Hepatocyte (in vitro differentiated cells): ENCODE data around the gene HNRNPR. TPM values are rescaled to one million over a fixed set of nuclear protein-coding genes. Genes with fewer than 3 reads are reported as not detected.

ENCODE experiments used
- DNase-seq: peaks from one replicate; pipeline ENCODE4 v3.0.0-alpha.2; 2016; ENCODE audit warnings: low spot score
- H2AFZ ChIP-seq: fragments of 200-600 bp; sonication (generic); 2 replicates; pipeline ENCODE4 v1.6.0; 2016; ENCODE audit warnings: antibody characterized with exemption, mild to moderate bottlenecking
- H3K27ac ChIP-seq: fragments of 200-600 bp; sonication (generic); 2 replicates; pipeline ENCODE4 v1.5.1; 2016; ENCODE audit warnings: mild to moderate bottlenecking
- H3K27me3 ChIP-seq: fragments of 200-600 bp; sonication (generic); 2 replicates; pipeline ENCODE4 v1.6.1; 2016
- H3K36me3 ChIP-seq: fragments of 200-600 bp; sonication (generic); replicated peaks from 2 replicates; pipeline ENCODE4 v1.5.1; 2016; ENCODE audit warnings: low read depth; ENCODE audit not compliant: insufficient read depth
- H3K4me1 ChIP-seq: fragments of 200-600 bp; sonication (generic); 2 replicates; pipeline ENCODE4 v1.5.1; 2016; ENCODE audit warnings: mild to moderate bottlenecking, moderate library complexity; ENCODE audit not compliant: insufficient read depth
- H3K4me2 ChIP-seq: fragments of 200-600 bp; sonication (generic); 2 replicates; pipeline ENCODE4 v1.6.0; 2016
- H3K4me3 ChIP-seq: fragments of 200-600 bp; sonication (generic); 2 replicates; pipeline ENCODE4 v1.5.1; 2016; ENCODE audit warnings: mild to moderate bottlenecking
- H3K79me2 ChIP-seq: fragments of 200-600 bp; sonication (generic); 2 replicates; pipeline ENCODE4 v1.6.0; 2017; ENCODE audit warnings: mild to moderate bottlenecking
- H3K9me2 ChIP-seq: fragments of 200-600 bp; sonication (generic); replicated peaks from 2 replicates; pipeline ENCODE4 v1.6.0; 2017; ENCODE audit warnings: mild to moderate bottlenecking; ENCODE audit not compliant: insufficient read depth
- H3K9me3 ChIP-seq: fragments of 200-600 bp; sonication (generic); 2 replicates; pipeline ENCODE4 v1.5.1; 2016; ENCODE audit warnings: low read depth, mild to moderate bottlenecking
- H4K20me1 ChIP-seq: fragments of 200-600 bp; sonication (generic); 2 replicates; pipeline ENCODE4 v1.6.0; 2016; ENCODE audit warnings: mild to moderate bottlenecking; ENCODE audit not compliant: insufficient read depth, poor library complexity, severe bottlenecking
- CTCF ChIP-seq: fragments of 200-600 bp; sonication (generic); IDR thresholded peaks from 2 replicates; pipeline ENCODE4 v1.5.1; 2016; ENCODE audit warnings: antibody characterized with exemption, mild to moderate bottlenecking; ENCODE audit not compliant: poor library complexity
- EZH2 ChIP-seq: fragments of 200-600 bp; sonication (generic); IDR thresholded peaks from 2 replicates; pipeline ENCODE4 v1.6.1; 2016; ENCODE audit warnings: antibody characterized with exemption, mild to moderate bottlenecking, borderline replicate concordance
- EZH2phosphoT487 ChIP-seq: fragments of 200-600 bp; sonication (generic); IDR thresholded peaks from one replicate; pipeline ENCODE4 v1.6.1; 2018; ENCODE audit warnings: antibody characterized with exemption, mild to moderate bottlenecking, low read depth, moderate library complexity; ENCODE audit not compliant: unreplicated experiment, severe bottlenecking
- whole genome bisulfite sequencing: methylation state at CpG from one replicate; pipeline ENCODE4 v1.1.6; 2016; ENCODE audit warnings: low lambda C conversion rate; ENCODE audit errors: missing lambda C conversion rate; 5-methylcytosine and 5-hydroxymethylcytosine counted together
- polyA plus RNA-seq: library from polyadenylated mRNA; unstranded; fragments of >200 nt; fragmentation: Nextera tagmentation; extraction: Ambion mirVana; gene quantifications from 2 replicates; pipeline ENCODE4 v1.2.1, GENCODE V29; 2016
- total RNA-seq: library from RNA; depleted of rRNA; stranded (reverse); fragments of >200 nt; gene quantifications from 2 replicates; pipeline ENCODE4 v1.2.3, GENCODE V29; 2014

HNRNPR gene
- total RNA-seq = 104 and 106 TPM in 2 replicates
- polyA plus RNA-seq = 105 and 112 TPM in 2 replicates

DNA sequence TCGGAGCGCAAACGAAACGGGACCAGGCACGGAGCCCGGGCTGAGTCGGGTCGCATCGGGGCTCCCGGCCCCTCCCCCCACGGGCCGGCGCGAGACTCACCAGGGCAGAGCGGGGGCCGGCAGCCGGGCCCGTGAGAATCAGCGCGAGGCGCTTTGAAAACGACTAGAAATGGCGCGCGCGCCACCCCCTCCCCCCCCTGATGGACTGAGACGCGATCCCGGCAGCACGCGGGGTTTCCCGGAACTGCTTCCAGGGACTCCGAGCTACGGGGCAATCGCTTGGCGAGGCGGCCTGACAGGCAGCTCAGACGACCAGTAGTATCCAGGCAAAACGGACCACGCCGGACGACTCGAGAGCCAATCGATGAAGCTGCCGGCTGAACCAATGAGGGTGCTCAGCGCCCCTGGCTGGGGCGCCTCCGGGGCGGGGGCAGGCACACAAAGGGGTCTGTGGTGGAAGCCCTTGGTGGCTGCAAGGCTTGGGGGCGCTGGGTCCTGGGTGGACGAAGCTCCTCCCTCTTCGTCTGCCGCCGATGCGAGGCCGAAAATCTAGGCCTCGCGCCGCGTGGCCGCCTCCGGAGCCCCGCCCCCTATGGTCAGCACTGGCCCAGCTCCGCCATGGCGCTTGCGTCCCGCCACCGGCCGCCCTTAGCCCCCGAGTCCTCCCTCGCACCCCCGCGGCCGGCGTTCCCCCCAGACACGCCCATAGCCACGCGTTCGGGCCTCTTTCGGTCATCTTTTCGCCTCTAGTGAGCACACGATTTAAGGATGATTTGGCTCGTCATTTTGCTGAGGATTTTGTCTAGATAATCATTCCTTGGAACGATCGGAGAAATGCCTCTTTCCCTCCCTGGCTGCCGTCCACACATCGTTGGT, at the start of gene HNRNPR:
Gene HNRNPR (minus strand): TSS at position 174 of the 876 bp plus-strand sequence. CDS start 3,276 bp downstream, outside the sequence.
- peak within 1 kb of the TSS; percentile 80 for H3K4me3 ChIP-seq
- H3K4me2 ChIP-seq = peak within 1 kb of the TSS; percentile 88
- H3K36me3 ChIP-seq = no peaks in the 10 kb centered on the region
- no peaks in the 10 kb centered on the region for H3K9me2 ChIP-seq
- peak within 1 kb of the TSS; percentile 46 for H2AFZ ChIP-seq
- H3K4me1 ChIP-seq = peaks cover 23% of the 10 kb centered on the region
- H3K79me2 ChIP-seq = peaks cover 46% of the 10 kb centered on the region
- WGBS = under 1% methylated on average over 59 of the region's 87 CpGs
- peak; percentile 100 for DNase-seq
- TF ChIP-seq EZH2 (no peak), EZH2phosphoT487 (no peak), CTCF (no peak)
- no peaks in the 10 kb centered on the region for H3K27me3 ChIP-seq
- H3K27ac ChIP-seq = peak within 1 kb of the TSS; percentile 97
- peaks cover 43% of the 10 kb centered on the region for H4K20me1 ChIP-seq
- no peaks in the 10 kb centered on the region for H3K9me3 ChIP-seq

GRCh38 chr1:23393706-23394105, 49.6 kb upstream of the HNRNPR start:
- no peaks in the 10 kb centered on the region for H3K9me3 ChIP-seq
- H3K9me2 ChIP-seq = no peaks in the 10 kb centered on the region
- H3K4me2 ChIP-seq = no peak overlapping the region
- no peak overlapping the region for H3K4me3 ChIP-seq
- no peak for TF ChIP-seq CTCF
- TF ChIP-seq EZH2phosphoT487 = no peak
- TF ChIP-seq EZH2 = no peak
- peak overlapping the region; percentile 84 for H3K27ac ChIP-seq
- H2AFZ ChIP-seq = no peak overlapping the region
- no peaks in the 10 kb centered on the region for H3K36me3 ChIP-seq
- no peaks in the 10 kb centered on the region for H4K20me1 ChIP-seq
- peaks cover 10% of the 10 kb centered on the region for H3K4me1 ChIP-seq
- 89% methylated on average over 10 of the region's 15 CpGs for WGBS
- H3K79me2 ChIP-seq = no peaks in the 10 kb centered on the region
- H3K27me3 ChIP-seq = no peaks in the 10 kb centered on the region
- DNase-seq = no peak

DNA sequence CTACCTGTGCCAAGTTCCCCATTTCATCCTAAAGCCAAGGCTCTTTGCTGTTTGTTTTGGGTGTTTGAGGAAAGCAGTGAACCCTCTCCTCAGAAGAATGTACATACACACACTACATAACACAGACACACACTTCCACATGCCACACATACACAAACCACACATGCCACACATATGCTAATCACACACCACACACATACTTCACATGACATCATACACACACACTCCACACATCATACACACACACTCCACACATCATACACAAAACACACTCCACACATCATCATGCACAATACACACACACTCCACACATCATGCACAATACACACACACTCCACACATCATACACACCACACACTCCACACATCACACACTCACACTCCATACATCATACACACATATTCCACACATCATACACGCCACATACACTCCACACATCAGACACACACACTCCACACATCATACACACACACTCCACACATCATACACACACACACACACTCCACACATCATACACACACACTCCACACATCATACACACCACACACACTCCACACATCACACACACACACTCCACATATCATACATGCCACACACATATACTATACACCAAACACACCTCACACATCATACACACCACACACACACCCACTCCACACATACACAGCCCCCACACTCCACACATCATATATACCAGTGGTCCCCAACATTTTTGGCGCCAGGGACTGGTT, 48.2 kb upstream of the HNRNPR start:
- 81% methylated on average over 2 of the region's 2 CpGs for WGBS
- no peaks in the 10 kb centered on the region for H3K9me2 ChIP-seq
- no peak for TF ChIP-seq CTCF
- TF ChIP-seq EZH2phosphoT487 = no peak
- no peak for TF ChIP-seq EZH2
- no peaks in the 10 kb centered on the region for H3K27me3 ChIP-seq
- no peaks in the 10 kb centered on the region for H3K79me2 ChIP-seq
- H2AFZ ChIP-seq = no peak overlapping the region
- no peak overlapping the region for H3K27ac ChIP-seq
- H3K4me2 ChIP-seq = no peak overlapping the region
- H3K4me1 ChIP-seq = peaks cover 10% of the 10 kb centered on the region
- no peaks in the 10 kb centered on the region for H3K36me3 ChIP-seq
- no peak for DNase-seq
- no peaks in the 10 kb centered on the region for H4K20me1 ChIP-seq
- no peak overlapping the region for H3K4me3 ChIP-seq
- no peaks in the 10 kb centered on the region for H3K9me3 ChIP-seq
